GM12872 (cell line): ENCODE results near the gene FAM174C.

ENCODE experiments used
- CTCF ChIP-seq: IDR thresholded peaks from 3 replicates; pipeline ENCODE4 v1.5.1; 2011; ENCODE audit warnings: low read depth, mild to moderate bottlenecking, low read length, moderate library complexity; ENCODE audit not compliant: insufficient read depth

FAM174C gene

GRCh38 chr19:1288226-1288612 lies 12.9 kb downstream of the FAM174C start:
- TF ChIP-seq CTCF, result no peak

- TF ChIP-seq CTCF, result no peak
Observed at GRCh38 chr19:1288833-1289685, 13.7 kb downstream of the FAM174C start.

GRCh38 chr19:1289686-1290025 lies 14.3 kb downstream of the FAM174C start:
- TF ChIP-seq CTCF, result no peak

GRCh38 chr19:1290196-1290702 lies 14.9 kb downstream of the FAM174C start:
- TF ChIP-seq CTCF, result no peak

- no peak for TF ChIP-seq CTCF
Observed at GRCh38 chr19:1290703-1291651, 15.6 kb downstream of the FAM174C start.

GRCh38 chr19:1291761-1292418 lies 16.6 kb downstream of the FAM174C start:
- no peak for TF ChIP-seq CTCF
